GM12891 (cell line): ENCODE measurements around the gene FAM83G.

ENCODE experiments used
- PAX5 ChIP-seq: IDR thresholded peaks from 2 replicates; pipeline ENCODE4 v1.6.1; 2011; ENCODE audit warnings: low read length, moderate library complexity, mild to moderate bottlenecking; ENCODE audit not compliant: insufficient read depth, severe bottlenecking
- POLR2A ChIP-seq: IDR thresholded peaks from 2 replicates; pipeline ENCODE4 v1.6.1; 2011; ENCODE audit warnings: low read depth, low read length, control low read depth
- POLR2AphosphoS5 ChIP-seq: IDR thresholded peaks from 2 replicates; pipeline ENCODE4 v1.6.1; 2011; ENCODE audit warnings: low read depth, low read length, control low read depth
- POU2F2 ChIP-seq: IDR thresholded peaks from 2 replicates; pipeline ENCODE4 v1.6.1; 2011; ENCODE audit warnings: low read depth, mild to moderate bottlenecking, control low read depth, low read length, moderate library complexity
- SPI1 ChIP-seq: IDR thresholded peaks from 2 replicates; pipeline ENCODE4 v1.6.1; 2011; ENCODE audit warnings: low read depth, low read length, control low read depth
- TAF1 ChIP-seq: IDR thresholded peaks from 2 replicates; pipeline ENCODE4 v1.6.1; 2011; ENCODE audit warnings: low read depth, low read length, control low read depth

- TF ChIP-seq POLR2A (no peak), TAF1 (no peak), POLR2AphosphoS5 (no peak), SPI1 (no peak), PAX5 (no peak), POU2F2 (no peak)
Measured at GRCh38 chr17:18968345-18968744, 36.2 kb downstream of the FAM83G start.
